Stomach (tissue), 9 donors: ENCODE results near the gene SDCBP2. TPM values are rescaled to one million over a fixed set of nuclear protein-coding genes. Genes with fewer than 3 reads are reported as not detected.

Experiments used
- DNase-seq, 2 donors: peaks; one replicate each; pipeline versions ENCODE4 v3.0.0 to v3.0.0-alpha.2; 2013 to 2019
- H3K27ac ChIP-seq, 5 donors: fragments of 200-600 bp in 4 of 5; sonication (generic) in 4 of 5; one replicate each; pipeline ENCODE4 v1.5.1; 2013 to 2019; ENCODE audit warnings: mild to moderate bottlenecking in 1 of 5, moderate library complexity in 1 of 5
- H3K27me3 ChIP-seq, 3 donors: fragments of 200-600 bp; sonication (generic); one replicate each; pipeline ENCODE4 v1.5.1; 2017 to 2019; ENCODE audit warnings: mixed run types in 1 of 3
- H3K36me3 ChIP-seq, 4 donors: fragments of 200-600 bp; sonication (generic); 1 replicate in 3 of 4; 2 replicates in 1 of 4; pipeline ENCODE4 v1.5.1; 2016 to 2019
- H3K4me1 ChIP-seq, 4 donors: fragments of 200-600 bp; sonication (generic); one replicate each; pipeline ENCODE4 v1.5.1; 2016 to 2019
- H3K4me3 ChIP-seq, 4 donors: fragments of 200-600 bp; sonication (generic) in 3 of 4; one replicate each; pipeline ENCODE4 v1.5.1; 2016 to 2019; ENCODE audit warnings: mild to moderate bottlenecking in 1 of 4
- H3K9me3 ChIP-seq, 4 donors: fragments of 200-600 bp; sonication (generic); one replicate each; pipeline ENCODE4 v1.5.1; 2016 to 2019
- EP300 ChIP-seq: sonication (generic); formaldehyde crosslinking; IDR thresholded peaks from one replicate; pipeline ENCODE4 v1.6.1; 2017; ENCODE audit warnings: antibody characterized with exemption
- POLR2A ChIP-seq, 4 donors: fragments of 450-650 bp; IDR thresholded peaks; one replicate each; pipeline ENCODE4 v1.6.1; 2016; ENCODE audit warnings: antibody characterized with exemption in 4 of 4, control low read depth in 2 of 4, mild to moderate bottlenecking in 1 of 4, moderate library complexity in 1 of 4
- POLR2AphosphoS5 ChIP-seq, 3 donors: sonication (generic); formaldehyde crosslinking; IDR thresholded peaks; one replicate each; pipeline ENCODE4 v1.6.1; 2016; ENCODE audit warnings: antibody characterized with exemption in 3 of 3
- WGBS, 5 donors: extraction: QIAGEN DNeasy Blood & Tissue Kit in 3 of 5; methylation state at CpG; one replicate each; pipeline versions ENCODE4 v1.1.5 to v1.1.7; 2013 to 2018; 5-methylcytosine and 5-hydroxymethylcytosine counted together
- intact Hi-C: fragments of 100-400 bp; cut with DNase I; formaldehyde crosslinking; loops from one replicate; pipeline ENCODE4 v1.15.1; 2023; ENCODE audit warnings: low total_unique reads
- polyA plus RNA-seq, 3 donors: library from polyadenylated mRNA; stranded (reverse); fragments of 200-250 nt; gene quantifications; one replicate each; pipeline ENCODE4 v1.2.3, GENCODE V29; 2013
- total RNA-seq, 5 donors: library from RNA; depleted of rRNA; stranded (reverse); fragments of >200 nt; gene quantifications; one replicate each; pipeline versions ENCODE4 v1.1.0 to v1.2.3, GENCODE V29; 2014 to 2016
- TF ChIP-seq, protein P1 (sequence below), 7 experiments: fragments of 450-650 bp in 4 of 7; fragments of 200-600 bp in 3 of 7; sonication (generic) in 3 of 7; IDR thresholded peaks; one replicate each; pipeline ENCODE4 v1.5.1; 2016 to 2019; ENCODE audit warnings: antibody characterized with exemption in 7 of 7, control low read depth in 2 of 7, mild to moderate bottlenecking in 1 of 7
- donor health status: healthy with polysubstance abuse.
- donor health status: Bipolar disorder and iron deficiency.
- donor health status: healthy.

The SDCBP2 gene
- total and polyA plus RNA-seq, 8 donors = 33.3 to 297 (median 60.5) TPM

- 89 to 96% (median 94%) methylated on average over 16 to 18 of the region's 18 CpGs for WGBS, 5 donors
- Histone ChIP-seq H3K4me3 (no peak overlapping the region), H3K4me1 (peaks cover 0 to 14% (median 0%) of the 10 kb centered on the region in 4 donors), H3K9me3 (no peaks in the 10 kb centered on the region), H3K36me3 (peaks cover 0 to 77% (median 53%) of the 10 kb centered on the region in 4 donors), H3K27me3 (no peaks in the 10 kb centered on the region), H3K27ac (peak overlapping the region in 1 of 5 donors; percentile 23)
- DNase-seq = no peak
- intact Hi-C loops = no loop called here
- TF ChIP-seq, protein P1, sequence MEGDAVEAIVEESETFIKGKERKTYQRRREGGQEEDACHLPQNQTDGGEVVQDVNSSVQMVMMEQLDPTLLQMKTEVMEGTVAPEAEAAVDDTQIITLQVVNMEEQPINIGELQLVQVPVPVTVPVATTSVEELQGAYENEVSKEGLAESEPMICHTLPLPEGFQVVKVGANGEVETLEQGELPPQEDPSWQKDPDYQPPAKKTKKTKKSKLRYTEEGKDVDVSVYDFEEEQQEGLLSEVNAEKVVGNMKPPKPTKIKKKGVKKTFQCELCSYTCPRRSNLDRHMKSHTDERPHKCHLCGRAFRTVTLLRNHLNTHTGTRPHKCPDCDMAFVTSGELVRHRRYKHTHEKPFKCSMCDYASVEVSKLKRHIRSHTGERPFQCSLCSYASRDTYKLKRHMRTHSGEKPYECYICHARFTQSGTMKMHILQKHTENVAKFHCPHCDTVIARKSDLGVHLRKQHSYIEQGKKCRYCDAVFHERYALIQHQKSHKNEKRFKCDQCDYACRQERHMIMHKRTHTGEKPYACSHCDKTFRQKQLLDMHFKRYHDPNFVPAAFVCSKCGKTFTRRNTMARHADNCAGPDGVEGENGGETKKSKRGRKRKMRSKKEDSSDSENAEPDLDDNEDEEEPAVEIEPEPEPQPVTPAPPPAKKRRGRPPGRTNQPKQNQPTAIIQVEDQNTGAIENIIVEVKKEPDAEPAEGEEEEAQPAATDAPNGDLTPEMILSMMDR (IDR thresholded peaks at IDR 0.05) = no peak
- no peak for TF ChIP-seq POLR2AphosphoS5 (IDR thresholded peaks at IDR 0.05)
- TF ChIP-seq EP300 = no peak
- TF ChIP-seq POLR2A (IDR thresholded peaks at IDR 0.05) = no peak
Measured at GRCh38 chr20:1300083-1300840, 28.7 kb downstream of the SDCBP2 start.

DNA sequence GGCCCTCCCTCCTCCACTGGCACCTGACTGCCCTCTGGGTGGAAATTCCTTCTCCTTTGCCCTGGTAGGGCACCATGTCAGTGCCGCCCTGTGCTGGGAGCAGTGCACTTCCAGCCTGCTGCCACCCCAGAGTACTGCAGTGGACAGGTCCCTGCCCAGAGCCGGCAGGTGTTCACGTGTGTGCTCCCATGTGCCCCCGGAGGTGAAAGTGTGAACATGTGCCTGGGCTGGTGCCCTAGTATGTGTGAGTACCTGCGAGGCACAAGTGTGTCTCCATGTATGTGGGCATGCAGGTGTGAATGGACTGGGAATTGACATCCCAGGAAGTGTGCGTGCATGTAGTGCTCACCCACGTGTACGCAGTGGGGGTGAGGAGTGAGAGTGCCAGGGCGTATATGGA, 29.4 kb downstream of the SDCBP2 start:
- Histone ChIP-seq H3K36me3 (peaks cover 0 to 69% (median 45%) of the 10 kb centered on the region in 4 donors), H3K27ac (no peak overlapping the region), H3K4me1 (peaks cover 0 to 14% (median 0%) of the 10 kb centered on the region in 4 donors), H3K9me3 (no peaks in the 10 kb centered on the region), H3K27me3 (no peaks in the 10 kb centered on the region), H3K4me3 (no peak overlapping the region)
- intact Hi-C loops = no loop called here
- no peak for TF ChIP-seq POLR2AphosphoS5 (IDR thresholded peaks at IDR 0.05)
- TF ChIP-seq, protein P1 (IDR thresholded peaks at IDR 0.05) = peak in 1 of 7 experiments; percentile 6
- DNase-seq = no peak
- 70 to 75% (median 72%) methylated on average over 9 of the region's 9 CpGs for WGBS, 5 donors

DNA sequence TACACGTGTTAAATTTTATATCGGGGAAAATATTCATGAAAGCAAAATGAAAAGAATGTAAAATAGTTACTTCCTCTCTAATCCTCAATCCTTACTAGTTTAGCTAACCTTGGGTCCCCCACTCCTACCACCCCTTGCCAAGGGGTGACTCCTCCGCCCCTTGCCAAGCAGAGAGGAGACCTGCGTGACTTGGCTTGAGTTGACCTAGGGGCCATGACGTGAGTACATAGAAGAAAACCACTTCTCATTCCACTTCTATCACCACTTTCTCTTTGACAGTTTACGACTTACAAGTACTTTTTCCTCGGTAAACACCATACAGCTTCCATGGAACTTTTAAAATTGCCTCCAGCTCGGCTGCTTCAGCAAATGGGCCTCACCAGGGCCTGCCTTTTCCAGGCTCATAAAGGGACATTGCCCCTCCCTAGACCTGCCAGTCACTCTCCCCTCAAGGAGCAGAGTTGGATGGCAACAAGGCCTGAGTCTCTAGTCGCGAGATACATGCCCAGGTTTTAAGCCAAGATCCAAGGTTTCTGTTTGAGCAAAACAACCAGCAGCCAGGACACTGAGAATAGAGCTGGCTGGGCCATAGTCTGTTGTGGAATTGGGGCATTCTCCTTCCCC, 29.9 kb downstream of the SDCBP2 start:
- H3K4me3 ChIP-seq = no peak overlapping the region
- no peak overlapping the region for H3K27ac ChIP-seq
- H3K27me3 ChIP-seq = no peaks in the 10 kb centered on the region
- H3K36me3 ChIP-seq = peaks cover 0 to 68% (median 42%) of the 10 kb centered on the region in 4 donors
- no peak for TF ChIP-seq POLR2A (IDR thresholded peaks at IDR 0.05)
- TF ChIP-seq, protein P1 (IDR thresholded peaks at IDR 0.05) = no peak
- TF ChIP-seq EP300 = no peak
- TF ChIP-seq POLR2AphosphoS5 (IDR thresholded peaks at IDR 0.05) = no peak
- H3K9me3 ChIP-seq = no peaks in the 10 kb centered on the region
- WGBS, 5 donors = 76 to 82% (median 80%) methylated on average over 10 of the region's 10 CpGs
- intact Hi-C loops = no loop called here
- H3K4me1 ChIP-seq = peaks cover 0 to 14% (median 0%) of the 10 kb centered on the region in 4 donors
- DNase-seq = no peak

GRCh38 chr20:1298166-1298565, 30.8 kb downstream of the SDCBP2 start:
- WGBS, 5 donors = 84 to 97% (median 93%) methylated on average over 5 of the region's 5 CpGs
- intact Hi-C loops = no loop called here
- no peak for DNase-seq
- H3K27me3 ChIP-seq = no peaks in the 10 kb centered on the region
- peaks cover 0 to 14% (median 0%) of the 10 kb centered on the region in 4 donors for H3K4me1 ChIP-seq
- H3K9me3 ChIP-seq = no peaks in the 10 kb centered on the region
- no peak overlapping the region for H3K27ac ChIP-seq
- H3K4me3 ChIP-seq = no peak overlapping the region
- H3K36me3 ChIP-seq = peaks cover 0 to 60% (median 35%) of the 10 kb centered on the region in 4 donors
- TF ChIP-seq POLR2AphosphoS5 (IDR thresholded peaks at IDR 0.05) (no peak), EP300 (no peak), POLR2A (IDR thresholded peaks at IDR 0.05) (no peak)
- TF ChIP-seq, protein P1 (IDR thresholded peaks at IDR 0.05) = no peak
